Activated CD4-positive, alpha-beta T cell treated with anti-CD3 and anti-CD28 coated beads, Interleukin-2, amount 50 U/mL, for 4 hours (primary cell): Measurements from ENCODE around the gene ST6GAL1.
"Not testable (repeated sequence)": the region's sequence is repeated elsewhere in the genome, so short reads cannot be mapped to it uniquely, and the experiment has no call there.

Experiments used
- DNase-seq, 2 experiments: peaks; one replicate each; pipeline ENCODE4 v3.0.0-alpha.2; 2020

The ST6GAL1 gene

GRCh38 chr3:186997473-186997939, 67.2 kb downstream of the ST6GAL1 start:
- no peak for DNase-seq

GRCh38 chr3:186998937-186999368, 68.6 kb downstream of the ST6GAL1 start:
- DNase-seq: no peak

DNA sequence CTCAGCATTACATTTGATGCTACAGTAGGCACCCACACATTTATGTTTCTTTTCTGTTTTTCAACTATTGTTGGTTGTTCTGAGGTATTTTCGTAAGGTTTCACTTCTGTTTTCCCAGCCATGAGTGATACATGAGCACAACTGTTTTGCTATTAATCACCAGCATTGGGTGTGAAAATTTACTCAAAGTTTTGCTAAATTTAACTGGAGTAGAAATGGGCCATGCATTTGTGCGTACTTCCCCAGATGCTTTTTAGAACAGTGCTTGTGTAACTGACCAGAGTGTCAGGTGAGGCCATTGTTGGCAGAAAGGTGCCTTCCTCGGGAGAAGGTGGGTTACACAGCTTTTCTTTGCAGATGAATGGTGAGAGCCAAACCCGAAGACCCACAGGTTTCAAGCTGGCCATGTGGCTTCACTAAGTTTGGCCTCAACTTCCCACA, 70.4 kb downstream of the ST6GAL1 start:
- no peak for DNase-seq

DNA sequence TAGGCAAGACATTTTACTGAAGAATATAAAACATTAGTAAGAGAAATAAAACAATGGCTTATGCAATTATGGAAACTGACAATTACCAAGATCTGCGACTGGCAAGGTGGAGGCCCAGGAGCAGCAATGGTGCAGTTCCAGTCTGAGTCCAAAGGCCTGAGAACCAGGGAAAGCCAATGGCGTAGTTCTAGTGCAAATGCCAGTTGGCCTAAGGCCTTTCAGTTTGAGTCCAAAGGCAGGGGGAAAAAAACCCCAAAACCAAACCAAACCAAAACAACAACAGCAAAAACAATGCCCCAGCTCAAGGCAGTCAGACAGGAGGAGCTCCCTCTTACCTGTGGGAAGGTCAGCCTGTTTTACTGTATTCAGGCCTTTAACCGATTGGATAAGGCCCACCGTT, 72.6 kb downstream of the ST6GAL1 start:
- no peak for DNase-seq

- no peak for DNase-seq
These were observed 75.6 kb downstream of the ST6GAL1 start for GRCh38 chr3:187005827-187006481.

- no peak for DNase-seq
These were observed 76.7 kb downstream of the ST6GAL1 start for GRCh38 chr3:187006864-187007630.

- not testable (repeated sequence) for DNase-seq
These were observed 80.1 kb downstream of the ST6GAL1 start for GRCh38 chr3:187010382-187010781.

- DNase-seq: no peak
These were observed 81.6 kb downstream of the ST6GAL1 start for GRCh38 chr3:187011915-187012314.

GRCh38 chr3:187012609-187013051, 82.3 kb downstream of the ST6GAL1 start:
- DNase-seq: peak; percentile 52 to 56

DNA sequence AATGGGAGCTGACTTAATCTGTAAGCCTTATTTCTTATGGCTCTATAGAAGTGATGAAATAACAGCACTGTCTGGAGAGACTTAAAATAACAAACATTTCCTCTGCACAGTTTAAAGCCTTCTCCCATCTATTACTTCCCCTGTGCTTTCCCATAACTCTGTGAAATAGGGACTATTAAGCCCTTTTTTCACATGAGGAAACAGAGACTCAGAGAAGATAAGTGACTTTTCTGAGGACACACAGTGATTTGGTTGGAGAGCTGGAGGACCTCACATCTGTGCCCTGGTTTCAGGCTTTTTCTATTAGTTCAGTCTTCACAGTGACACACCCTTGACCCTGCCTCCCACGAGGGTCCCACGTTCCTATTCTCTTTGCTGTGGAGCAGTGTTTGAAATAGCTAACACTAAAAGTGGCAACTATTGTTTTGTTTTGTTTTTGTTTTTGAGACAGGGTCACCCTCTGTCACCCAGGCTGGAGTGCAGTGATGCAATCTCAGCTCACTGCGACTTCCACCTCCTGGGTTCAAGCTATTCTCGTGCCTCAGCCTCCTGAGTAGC, 82.9 kb downstream of the ST6GAL1 start:
- no peak for DNase-seq

DNA sequence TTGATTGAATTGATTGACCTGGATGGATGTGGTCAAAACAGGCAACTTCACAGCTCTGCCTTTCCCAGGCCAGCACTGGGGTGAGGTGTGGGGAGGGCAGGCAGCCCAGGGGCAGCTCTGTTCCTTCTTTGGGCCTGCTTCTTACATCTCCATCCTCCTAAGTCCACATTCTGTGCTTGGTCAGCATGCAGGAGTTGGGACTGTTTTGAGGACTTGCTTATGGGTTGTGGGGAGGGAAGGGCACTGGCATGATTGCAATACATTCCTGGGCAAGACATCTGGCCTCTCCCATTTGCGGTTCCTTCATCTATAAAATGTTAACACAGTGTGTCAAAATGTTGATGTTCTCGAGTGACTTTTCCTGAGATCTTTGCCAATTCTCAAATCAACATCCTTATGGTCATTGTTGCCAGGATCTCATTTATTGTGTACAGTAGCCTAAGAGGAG, 84.1 kb downstream of the ST6GAL1 start:
- no peak for DNase-seq

- no peak for DNase-seq
These were observed 85.7 kb downstream of the ST6GAL1 start for GRCh38 chr3:187015903-187016638.

GRCh38 chr3:187016639-187017345, 86.5 kb downstream of the ST6GAL1 start:
- no peak for DNase-seq

DNA sequence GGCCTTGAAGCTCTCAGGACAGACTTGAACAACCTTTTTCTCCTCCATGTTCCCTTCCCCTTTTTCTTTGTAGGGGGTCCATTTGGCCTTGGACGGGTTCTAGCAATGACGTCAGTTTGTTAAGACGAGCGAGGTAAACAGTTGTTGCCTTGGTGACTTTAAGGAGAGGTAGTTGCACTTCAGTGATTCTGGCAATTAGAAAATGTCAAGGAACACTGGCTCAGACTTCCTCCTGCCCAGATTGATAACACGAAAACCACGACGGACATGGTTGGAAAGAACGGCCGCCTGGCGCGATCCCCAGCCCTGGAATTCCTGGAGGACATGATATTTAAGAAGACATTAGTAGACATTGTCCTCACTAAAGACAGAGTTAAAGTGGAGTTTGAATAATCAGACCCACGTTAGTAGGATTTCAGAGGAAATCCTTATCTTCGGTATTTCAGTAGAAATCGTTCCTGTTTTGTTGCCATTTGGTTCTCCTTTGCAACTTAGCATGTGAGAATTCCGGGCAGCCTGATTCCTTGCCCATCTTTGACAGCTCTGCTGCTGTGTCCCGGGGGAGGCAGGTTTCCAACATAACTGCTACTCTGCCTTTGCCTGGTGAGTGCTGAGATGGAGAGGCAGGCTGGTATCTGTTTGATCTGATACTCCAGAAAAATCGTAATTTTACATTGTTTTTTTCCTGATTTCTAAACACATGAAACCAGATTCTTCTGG, 87.3 kb downstream of the ST6GAL1 start:
- DNase-seq: no peak

- no peak for DNase-seq
These were observed 89.3 kb downstream of the ST6GAL1 start for GRCh38 chr3:187019542-187020072.

- no peak for DNase-seq
These were observed 90.0 kb downstream of the ST6GAL1 start for GRCh38 chr3:187020376-187020775.

GRCh38 chr3:187021748-187022402, 91.5 kb downstream of the ST6GAL1 start:
- DNase-seq: no peak

DNA sequence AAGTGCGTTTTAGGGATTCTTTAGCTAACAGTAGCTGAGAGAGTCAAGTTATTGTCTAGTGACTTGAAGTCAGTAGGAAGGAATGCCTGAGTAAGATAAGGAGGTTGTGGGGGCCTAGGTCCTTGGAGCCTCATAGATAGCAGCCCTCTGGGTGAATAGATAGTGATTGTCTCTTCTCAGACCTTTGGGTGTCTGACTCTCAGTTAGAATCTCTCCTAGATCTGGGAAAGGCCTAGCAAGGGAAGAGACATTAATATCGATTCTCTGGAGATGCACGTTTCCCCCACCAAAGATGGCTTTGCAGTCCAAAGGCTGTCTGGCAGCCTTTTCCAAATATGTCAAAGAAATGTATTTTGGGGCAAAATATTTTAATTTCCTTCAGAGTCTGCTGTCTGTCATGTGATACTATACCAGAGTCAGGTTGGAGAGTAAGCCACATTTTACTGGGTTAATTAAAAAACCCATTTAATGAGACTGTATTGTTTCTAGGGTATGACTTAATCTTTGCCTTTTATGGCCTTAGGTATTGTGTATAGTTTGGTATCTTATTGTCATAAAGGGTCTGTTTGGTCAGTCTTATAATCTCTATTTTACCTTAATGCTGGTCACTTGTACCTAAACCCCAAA, 92.2 kb downstream of the ST6GAL1 start:
- DNase-seq: no peak

GRCh38 chr3:187023340-187023739, 93.0 kb downstream of the ST6GAL1 start:
- not testable (repeated sequence) for DNase-seq

- DNase-seq: no peak
These were observed 94.4 kb downstream of the ST6GAL1 start for GRCh38 chr3:187024536-187025226.
